GM12878 (cell line): Measurements from ENCODE around the gene NDUFV2. TPM values are rescaled to one million over a fixed set of nuclear protein-coding genes. Genes with fewer than 3 reads are reported as not detected.

Experiments
- ATAC-seq: fragments of 200-7000 bp; cut with Tn5 transposase; 3 replicates; pipeline ENCODE4 v1.9.1; 2020; ENCODE audit warnings: mild to moderate bottlenecking, moderate library complexity
- BruUV-seq: library from RNA; stranded (reverse); fragments of 400-500 nt; replicated peaks from 2 replicates; lab custom pipeline; 2021; lab: Mats Ljungman, UMichigan
- CTCF ChIA-PET: fragments of 300-600 bp; sonication (Branson Sonifier 250); formaldehyde crosslinking; extraction: SDS; loops from one replicate; lab custom pipeline; 2021; ENCODE audit warnings: inconsistent platforms; lab: Yijun Ruan, JAX
- POLR2A ChIA-PET: fragments of 350-600 bp; formaldehyde crosslinking; extraction: SDS; loops from one replicate; lab custom pipeline; 2021; ENCODE audit warnings: inconsistent platforms; lab: Charles Lee
- RAD21 ChIA-PET: fragments of 300-600 bp; sonication (Branson Sonifier 250); formaldehyde crosslinking; loops from one replicate; lab custom pipeline; 2023; ENCODE audit warnings: antibody characterized with exemption; ENCODE audit not compliant: unreplicated experiment; lab: Charles Lee
- SMC1A ChIA-PET: fragments of 300-600 bp; sonication (Branson Sonifier 250); formaldehyde crosslinking; loops from one replicate; lab custom pipeline; 2023; ENCODE audit not compliant: unreplicated experiment, uncharacterized antibody; lab: Charles Lee
- DNase-seq: peaks from one replicate; pipeline ENCODE4 v3.0.0-alpha.2; 2011; ENCODE audit warnings: low read depth, low spot score
- FAIRE-seq: peaks from 3 replicates; lab custom pipeline; 2011; peaks lifted over from hg19 to GRCh38; lab: Jason Lieb, UNC
- H2AFZ ChIP-seq: 2 replicates; pipeline ENCODE4 v1.6.0; 2011; ENCODE audit warnings: low read depth, low read length, control low read depth; ENCODE audit not compliant: control insufficient read depth
- H3K27ac ChIP-seq: 2 replicates; pipeline ENCODE4 v1.5.1; 2011; ENCODE audit warnings: control low read depth; ENCODE audit not compliant: control insufficient read depth, insufficient read depth
- H3K27me3 ChIP-seq, 2 experiments: replicated peaks in 1 of 2; 2 replicates each; pipeline versions ENCODE4 v1.6.0 to v1.6.1; 2011; ENCODE audit warnings: low read length in 1 of 2; ENCODE audit not compliant: control insufficient read depth in 2 of 2, insufficient read depth in 2 of 2
- H3K36me3 ChIP-seq, 2 experiments: 2 replicates each; pipeline ENCODE4 v1.5.1; 2011; ENCODE audit warnings: low read length in 1 of 2; ENCODE audit not compliant: control insufficient read depth in 2 of 2, insufficient read depth in 2 of 2
- H3K4me1 ChIP-seq: 2 replicates; pipeline ENCODE4 v1.6.1; 2011; ENCODE audit warnings: mild to moderate bottlenecking, low read length, moderate library complexity, mixed read lengths; ENCODE audit not compliant: control insufficient read depth, insufficient read depth
- H3K4me2 ChIP-seq: 2 replicates; pipeline ENCODE4 v1.6.0; 2011; ENCODE audit warnings: control low read depth; ENCODE audit not compliant: control insufficient read depth, insufficient read depth
- H3K4me3 ChIP-seq: fragments of 200-600 bp; sonication (generic); 2 replicates; pipeline ENCODE4 v1.5.1; 2016
- H3K79me2 ChIP-seq: 2 replicates; pipeline ENCODE4 v1.6.0; 2011; ENCODE audit warnings: low read length; ENCODE audit not compliant: control insufficient read depth, insufficient read depth
- H3K9ac ChIP-seq: 2 replicates; pipeline ENCODE4 v1.8.0; 2011; ENCODE audit warnings: low read length, control low read depth, mixed read lengths; ENCODE audit not compliant: control insufficient read depth, insufficient read depth
- H3K9me3 ChIP-seq: replicated peaks from 3 replicates; pipeline ENCODE4 v1.5.1; 2011; ENCODE audit warnings: mild to moderate bottlenecking, low read length; ENCODE audit not compliant: control insufficient read depth, insufficient read depth
- H4K20me1 ChIP-seq: 2 replicates; pipeline ENCODE4 v1.6.0; 2011; ENCODE audit not compliant: control insufficient read depth, insufficient read depth
- CBX5 ChIP-seq: sonication (generic); IDR thresholded peaks from 2 replicates; pipeline ENCODE4 v1.6.1; 2016; ENCODE audit warnings: low read depth, moderate library complexity, mild to moderate bottlenecking, inconsistent platforms
- CHD2 ChIP-seq: IDR thresholded peaks from 2 replicates; pipeline ENCODE4 v1.6.1; 2011; ENCODE audit warnings: low read depth, low read length, improper control_type of control experiment, borderline replicate concordance
- PML ChIP-seq: IDR thresholded peaks from 2 replicates; pipeline ENCODE4 v1.6.1; 2012; ENCODE audit warnings: low read length, inconsistent platforms
- SIX5 ChIP-seq: IDR thresholded peaks from 2 replicates; pipeline ENCODE4 v1.6.1; 2011; ENCODE audit warnings: mild to moderate bottlenecking, low read depth, low read length, moderate library complexity; ENCODE audit not compliant: severe bottlenecking
- TARDBP ChIP-seq: IDR thresholded peaks from 2 replicates; pipeline ENCODE4 v1.6.1; 2016; ENCODE audit warnings: borderline replicate concordance
- ZNF622 ChIP-seq: fragments of 450-650 bp; IDR thresholded peaks from 2 replicates; pipeline ENCODE4 v1.6.1; 2017; ENCODE audit warnings: mild to moderate bottlenecking, inconsistent platforms
- WGBS: methylation state at CpG from one replicate; pipeline ENCODE4 v1.1.6; 2016; ENCODE audit warnings: low lambda C conversion rate; ENCODE audit not compliant: insufficient replicate concordance, insufficient coverage; ENCODE audit errors: missing lambda C conversion rate; 5-methylcytosine and 5-hydroxymethylcytosine counted together
- in situ Hi-C: fragments of 300-500 bp; cut with MboI; formaldehyde crosslinking; loops from 9 replicates; pipeline ENCODE4 v1.14.3; 2018; ENCODE audit warnings: mixed read lengths
- intact Hi-C: fragments of 100-400 bp; cut with micrococcal nuclease; formaldehyde crosslinking; loops from one replicate; pipeline ENCODE4 v1.14.2; 2022; ENCODE audit not compliant: unreplicated experiment
- polyA plus RNA-seq, 11 experiments: library from polyadenylated mRNA; depleted of rRNA in 4 of 11; unstranded in 6 of 11; stranded (reverse) in 5 of 11; fragments of >200 nt; fragmentation: Nextera tagmentation in 4 of 11; fragmentation: Illumina TruSeq in 1 of 11; extraction: Ambion mirVana in 4 of 11; extraction: Trizol in 1 of 11; gene quantifications; 1 replicate in 1 of 11; 2 replicates in 10 of 11; pipeline versions ENCODE4 v1.2.1 to v1.2.3, GENCODE V29; 2011 to 2016; ENCODE audit warnings: inconsistent platforms in 2 of 11, missing spikeins in 2 of 11, low read depth in 1 of 11
- total RNA-seq, 4 experiments: library from RNA; depleted of rRNA in 3 of 4; stranded (reverse); fragments of >200 nt in 3 of 4; fragmentation: Illumina TruSeq in 1 of 4; extraction: Trizol in 1 of 4; gene quantifications; 2 replicates each; pipeline versions ENCODE4 v1.2.1 to v1.2.3, GENCODE V29; 2013 to 2021

NDUFV2 gene
- total and polyA plus RNA-seq, 10 of the 15 experiments (the other 5 are each of a cell fraction or from before 2014, with no cell fraction given), result 236 to 590 (median 321) TPM

GRCh38 chr18:9150121-9150520 is 47.6 kb downstream of the NDUFV2 start (continued):
- TF ChIP-seq TARDBP (no peak), CBX5 (no peak)

- DNase-seq (no peak), ATAC-seq (no peak), FAIRE-seq (peak; percentile 18)
- RAD21 ChIA-PET, result interaction anchor here (1.6 kb wide), 1 partner anchor 363 kb away, joined by 3 read pairs; no protein-coding TSS in a partner anchor
- BruUV-seq, result no TSS peak
- no peak overlapping the region for H3K9ac ChIP-seq
- peaks cover 3% of the 10 kb centered on the region for H3K9me3 ChIP-seq
- intact Hi-C loops (no loop called here), in situ Hi-C loops (loop anchor here (10.0 kb wide), 1 partner anchor 158 kb away; no protein-coding TSS in a partner anchor)
- 85% methylated on average over 1 of the region's 1 CpG for WGBS
- SMC1A ChIA-PET, result interaction anchor here (0.8 to 1.8 kb wide), 4 partner anchors 14 to 79 kb away, joined by 3 to 8 read pairs (median 5); no protein-coding TSS in a partner anchor
- peaks cover 0 to 2% of the 10 kb centered on the region in 2 experiments; a peak in 3 of 4 replicates for H3K36me3 ChIP-seq
- CTCF ChIA-PET, result interaction anchor here (0.9 to 1.6 kb wide), 4 partner anchors 25 to 98 kb away, joined by 3 to 6 read pairs (median 3); no protein-coding TSS in a partner anchor
- H4K20me1 ChIP-seq, result no peaks in the 10 kb centered on the region; the same call in 1 of the 2 replicates
- no peaks in the 10 kb centered on the region for H3K27me3 ChIP-seq
- H3K4me1 ChIP-seq, result peaks cover 8% of the 10 kb centered on the region
- H3K4me3 ChIP-seq, result no peak overlapping the region
- no peak overlapping the region for H3K27ac ChIP-seq
- POLR2A ChIA-PET, result interaction anchor here (0.6 kb wide), 2 partner anchors 19 to 42 kb away, joined by 3 read pairs; no protein-coding TSS in a partner anchor
- no peak overlapping the region for H3K4me2 ChIP-seq
- H2AFZ ChIP-seq, result no peak overlapping the region
- TF ChIP-seq SIX5 (no peak), PML (no peak), CHD2 (no peak), ZNF622 (no peak)
- H3K79me2 ChIP-seq, result peaks cover 87% of the 10 kb centered on the region
Observed at GRCh38 chr18:9153256-9153655, 50.8 kb downstream of the NDUFV2 start.
